Transverse colon (tissue), 3 donors: ENCODE data around the gene GPR151.

Source experiments
- CTCF ChIP-seq, 5 experiments: fragments of 200-600 bp in 3 of 5; fragments of 450-650 bp in 2 of 5; sonication (generic) in 3 of 5; IDR thresholded peaks; 1 replicate in 2 of 5; 2 replicates in 3 of 5; pipeline ENCODE4 v1.5.1; 2016 to 2017; ENCODE audit warnings: antibody characterized with exemption in 5 of 5, inconsistent platforms in 3 of 5, mild to moderate bottlenecking in 2 of 5, moderate library complexity in 1 of 5
- POLR2A ChIP-seq: fragments of 450-650 bp; IDR thresholded peaks from one replicate; pipeline ENCODE4 v1.6.1; 2016; ENCODE audit warnings: antibody characterized with exemption, mild to moderate bottlenecking, moderate library complexity

GRCh38 chr5:146539973-146540372, 24.0 kb upstream of the GPR151 start:
- TF ChIP-seq CTCF (IDR thresholded peaks at IDR 0.05): no peak
- TF ChIP-seq POLR2A: no peak
